Calu3 (cell line): ENCODE results near the gene PTPN12. TPM values are rescaled to one million over a fixed set of nuclear protein-coding genes. Genes with fewer than 3 reads are reported as not detected.

Experiments used
- BruUV-seq: library from RNA; stranded (reverse); fragments of 400-500 nt; replicated peaks from 2 replicates; lab custom pipeline; 2021; lab: Mats Ljungman, UMichigan
- CTCF ChIA-PET: fragments of 300-600 bp; sonication (Branson Sonifier 250); formaldehyde crosslinking; loops from one replicate; lab custom pipeline; 2022; ENCODE audit warnings: antibody characterized with exemption; lab: Charles Lee
- DNase-seq: peaks from one replicate; pipeline ENCODE4 v3.0.0; 2022
- H3K27ac Mint-ChIP-seq: one replicate; pipeline ENCODE4 v1.8.0; 2022; ENCODE audit warnings: mixed read lengths; ENCODE audit not compliant: unreplicated experiment
- H3K27me3 Mint-ChIP-seq: one replicate; pipeline ENCODE4 v1.8.0; 2022; ENCODE audit warnings: mixed read lengths; ENCODE audit not compliant: unreplicated experiment
- H3K36me3 Mint-ChIP-seq: one replicate; pipeline ENCODE4 v1.8.0; 2022; ENCODE audit warnings: mild to moderate bottlenecking, moderate library complexity, mixed read lengths; ENCODE audit not compliant: insufficient read depth, unreplicated experiment
- H3K4me1 Mint-ChIP-seq: one replicate; pipeline ENCODE4 v1.8.0; 2022; ENCODE audit warnings: mild to moderate bottlenecking, low read depth, mixed read lengths; ENCODE audit not compliant: unreplicated experiment
- H3K4me3 Mint-ChIP-seq: one replicate; pipeline ENCODE4 v1.8.0; 2022; ENCODE audit warnings: mild to moderate bottlenecking, low read depth, moderate library complexity, mixed read lengths; ENCODE audit not compliant: unreplicated experiment
- H3K9me3 Mint-ChIP-seq: one replicate; pipeline ENCODE4 v1.8.0; 2022; ENCODE audit warnings: low read depth, mixed read lengths; ENCODE audit not compliant: unreplicated experiment
- intact Hi-C: fragments of 100-400 bp; cut with micrococcal nuclease; formaldehyde crosslinking; loops from one replicate; pipeline ENCODE4 v1.10.0; 2022; ENCODE audit not compliant: unreplicated experiment
- total RNA-seq: library from RNA; stranded (reverse); gene quantifications from 2 replicates; pipeline ENCODE4 v1.2.3, GENCODE V29; 2022
- TF ChIP-seq, protein P1 (sequence below): fragments of 200-600 bp; IDR thresholded peaks from one replicate; pipeline ENCODE4 v1.8.0; 2022; ENCODE audit warnings: antibody characterized with exemption; ENCODE audit not compliant: unreplicated experiment

The PTPN12 gene
- total RNA-seq, 1 experiment from 2014 or later, result 61.2 TPM

DNA sequence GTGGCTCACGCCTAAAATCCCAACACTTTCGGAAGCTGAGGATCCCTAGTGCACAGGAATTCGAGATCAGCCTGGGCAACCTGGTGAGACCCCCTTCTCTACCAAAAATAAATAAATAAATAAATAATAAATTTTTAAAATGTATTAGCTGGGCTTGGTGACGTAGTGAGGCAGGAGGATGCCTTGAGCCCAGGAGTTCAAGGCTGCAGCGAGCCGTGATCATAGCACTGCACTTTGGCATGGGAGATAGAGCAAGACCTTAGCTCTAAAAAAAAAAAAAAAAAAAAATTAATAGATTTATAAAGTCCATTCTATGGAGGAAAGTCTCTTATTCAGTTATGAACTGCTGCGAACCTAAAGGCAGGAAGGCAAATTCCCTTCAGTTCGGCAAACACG lies 1.1 kb upstream of the PTPN12 start:
- CTCF ChIA-PET, result interaction anchor here (0.6 kb wide), 2 partner anchors 110 to 236 kb away, joined by 3 read pairs; no protein-coding TSS in a partner anchor
- H3K4me1 Mint-ChIP-seq, result peaks cover 9% of the 10 kb centered on the region
- BruUV-seq, result no TSS peak
- intact Hi-C loops, result loop anchor here (5.0 kb wide), 1 partner anchor 54 kb away; no protein-coding TSS in a partner anchor
- DNase-seq, result no peak
- peaks cover 41% of the 10 kb centered on the region for H3K36me3 Mint-ChIP-seq
- TF ChIP-seq, protein P1, sequence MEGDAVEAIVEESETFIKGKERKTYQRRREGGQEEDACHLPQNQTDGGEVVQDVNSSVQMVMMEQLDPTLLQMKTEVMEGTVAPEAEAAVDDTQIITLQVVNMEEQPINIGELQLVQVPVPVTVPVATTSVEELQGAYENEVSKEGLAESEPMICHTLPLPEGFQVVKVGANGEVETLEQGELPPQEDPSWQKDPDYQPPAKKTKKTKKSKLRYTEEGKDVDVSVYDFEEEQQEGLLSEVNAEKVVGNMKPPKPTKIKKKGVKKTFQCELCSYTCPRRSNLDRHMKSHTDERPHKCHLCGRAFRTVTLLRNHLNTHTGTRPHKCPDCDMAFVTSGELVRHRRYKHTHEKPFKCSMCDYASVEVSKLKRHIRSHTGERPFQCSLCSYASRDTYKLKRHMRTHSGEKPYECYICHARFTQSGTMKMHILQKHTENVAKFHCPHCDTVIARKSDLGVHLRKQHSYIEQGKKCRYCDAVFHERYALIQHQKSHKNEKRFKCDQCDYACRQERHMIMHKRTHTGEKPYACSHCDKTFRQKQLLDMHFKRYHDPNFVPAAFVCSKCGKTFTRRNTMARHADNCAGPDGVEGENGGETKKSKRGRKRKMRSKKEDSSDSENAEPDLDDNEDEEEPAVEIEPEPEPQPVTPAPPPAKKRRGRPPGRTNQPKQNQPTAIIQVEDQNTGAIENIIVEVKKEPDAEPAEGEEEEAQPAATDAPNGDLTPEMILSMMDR, result no peak
- peak overlapping the region; percentile 86 for H3K4me3 Mint-ChIP-seq
- H3K27ac Mint-ChIP-seq, result peak overlapping the region; percentile 19
- no peaks in the 10 kb centered on the region for H3K27me3 Mint-ChIP-seq
- no peaks in the 10 kb centered on the region for H3K9me3 Mint-ChIP-seq

DNA sequence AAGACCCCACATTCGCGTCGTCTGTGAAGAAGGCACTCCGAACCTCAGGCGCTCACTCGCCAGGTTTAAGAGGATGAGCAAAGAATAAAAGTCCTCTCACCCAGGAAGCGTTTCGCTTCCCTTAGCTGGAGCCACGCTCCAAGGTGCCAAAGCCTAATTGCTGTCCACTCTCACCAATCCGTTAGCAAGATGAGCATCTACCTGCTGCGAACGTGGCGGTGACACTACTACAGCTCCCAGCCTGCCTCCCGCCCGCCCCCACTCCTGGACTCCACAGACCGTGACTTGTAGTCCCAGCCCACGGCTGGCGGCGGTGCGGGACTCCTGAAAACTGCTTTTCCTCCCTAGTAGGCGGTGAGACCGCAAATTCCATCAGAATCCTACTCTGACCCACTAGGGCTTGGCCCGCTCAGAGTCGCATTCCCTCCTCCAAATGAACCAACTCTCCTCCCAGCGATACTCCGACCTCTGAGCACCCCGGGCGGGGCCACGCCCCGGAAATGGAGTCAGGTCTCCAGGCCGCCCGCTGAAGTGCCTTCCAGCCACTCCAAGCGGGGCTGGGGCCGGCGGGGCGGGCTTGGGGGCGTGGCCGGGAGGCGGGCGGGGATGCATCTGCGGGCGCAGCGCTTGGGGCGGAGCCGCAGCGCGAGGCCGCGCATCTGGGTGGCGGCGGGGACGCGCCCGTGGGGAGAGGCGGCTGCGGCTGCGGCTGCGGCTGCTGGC lies 521 bp upstream of the PTPN12 start:
- Mint-ChIP-seq H3K27me3 (no peaks in the 10 kb centered on the region), H3K27ac (peak overlapping the region; percentile 67), H3K9me3 (no peaks in the 10 kb centered on the region), H3K4me1 (peaks cover 10% of the 10 kb centered on the region), H3K36me3 (peaks cover 41% of the 10 kb centered on the region), H3K4me3 (peak overlapping the region; percentile 86)
- BruUV-seq, result TSS peak; percentile 89
- peak; percentile 95 for DNase-seq
- CTCF ChIA-PET, result no interaction called here
- TF ChIP-seq, protein P1, result no peak
- intact Hi-C loops, result loop anchor here (5.0 kb wide), 1 partner anchor 54 kb away; no protein-coding TSS in a partner anchor

DNA sequence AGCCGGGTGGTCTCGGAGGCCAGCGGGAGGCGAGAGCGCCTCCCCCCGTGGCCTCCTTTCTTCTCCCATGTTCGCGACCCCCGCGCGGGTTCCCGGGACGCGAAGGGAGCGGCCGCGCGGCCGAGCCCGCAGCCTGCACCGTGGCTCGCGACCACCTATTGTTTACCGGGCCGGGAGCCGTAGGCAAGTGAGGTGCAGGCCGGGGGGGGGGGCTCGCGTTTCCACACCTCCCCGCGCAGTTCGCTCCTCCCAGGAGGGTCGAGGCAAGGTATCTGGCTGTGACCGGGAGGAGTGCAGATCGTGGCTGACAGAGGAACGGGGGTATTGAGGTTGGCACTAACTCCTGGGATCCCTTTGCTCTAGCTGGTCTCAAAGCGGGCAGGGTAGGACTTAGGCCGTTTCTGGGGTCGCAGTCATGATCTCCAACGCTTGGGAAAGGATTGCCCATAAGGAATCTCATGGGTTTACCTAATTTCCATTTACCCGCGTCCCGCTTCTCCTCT lies 734 bp downstream of the PTPN12 start:
- peak; percentile 24 for DNase-seq
- H3K36me3 Mint-ChIP-seq, result peaks cover 43% of the 10 kb centered on the region
- CTCF ChIA-PET, result no interaction called here
- H3K4me1 Mint-ChIP-seq, result peaks cover 22% of the 10 kb centered on the region
- H3K9me3 Mint-ChIP-seq, result no peaks in the 10 kb centered on the region
- peak overlapping the region; percentile 86 for H3K4me3 Mint-ChIP-seq
- no peaks in the 10 kb centered on the region for H3K27me3 Mint-ChIP-seq
- H3K27ac Mint-ChIP-seq, result peak overlapping the region; percentile 95
- intact Hi-C loops, result loop anchor here (5.0 kb wide), 1 partner anchor 56 kb away; no protein-coding TSS in a partner anchor
- no TSS peak for BruUV-seq
- TF ChIP-seq, protein P1, result no peak

DNA sequence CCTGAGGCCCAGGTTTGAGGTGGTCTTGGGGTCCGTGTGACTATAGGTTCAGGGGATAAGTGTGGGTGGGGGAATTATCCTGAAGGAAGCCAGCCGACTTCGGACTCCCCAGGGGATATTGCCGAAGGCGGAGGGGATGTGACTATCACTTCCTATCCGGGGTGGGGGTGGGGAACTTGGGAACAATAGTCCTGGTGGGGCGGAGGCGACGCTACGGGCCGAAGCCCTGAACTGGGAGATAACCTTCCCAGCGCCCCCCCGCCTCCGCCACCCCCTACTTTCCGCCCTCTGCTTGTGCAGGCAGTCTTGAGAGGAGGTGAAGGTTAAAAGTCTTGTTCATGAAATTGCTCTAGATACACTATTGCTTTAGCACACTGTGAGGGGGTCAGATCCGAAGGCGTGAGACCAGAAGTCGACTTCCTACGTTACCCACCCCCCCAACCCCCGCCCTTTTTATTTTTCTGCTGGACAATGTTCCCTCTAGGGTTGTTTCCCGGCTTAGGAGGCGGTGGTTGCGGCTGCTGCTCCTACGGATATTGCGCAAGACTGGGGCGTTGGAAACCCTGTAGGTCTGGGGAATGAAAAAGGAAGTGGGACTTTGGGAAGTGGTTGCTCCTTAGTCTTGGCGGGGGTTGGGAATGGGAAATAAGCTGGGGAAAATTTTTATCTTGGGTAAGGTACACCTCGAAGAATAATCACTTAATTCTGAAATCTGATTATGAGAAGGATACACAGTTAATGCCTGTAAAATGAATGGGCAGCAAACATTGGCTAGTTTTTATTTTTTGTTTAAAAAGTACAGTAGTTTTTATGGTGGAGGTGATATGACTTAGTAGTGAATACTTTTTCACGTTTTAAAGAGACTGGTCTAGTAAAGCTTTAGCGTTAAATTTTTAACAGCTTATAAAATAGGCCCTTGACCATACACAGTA lies 1.5 kb downstream of the PTPN12 start:
- CTCF ChIA-PET, result interaction anchor here (0.7 kb wide), 1 partner anchor 88 kb away, joined by 5 read pairs; no protein-coding TSS in a partner anchor
- Mint-ChIP-seq H3K4me3 (peak overlapping the region; percentile 86), H3K27me3 (no peaks in the 10 kb centered on the region), H3K9me3 (no peaks in the 10 kb centered on the region), H3K4me1 (peaks cover 30% of the 10 kb centered on the region), H3K27ac (peak overlapping the region; percentile 95), H3K36me3 (peaks cover 47% of the 10 kb centered on the region)
- intact Hi-C loops, result loop anchor here (5.0 kb wide), 1 partner anchor 56 kb away; no protein-coding TSS in a partner anchor
- BruUV-seq, result TSS peak; percentile 30
- DNase-seq, result peak; percentile 71
- TF ChIP-seq, protein P1, result no peak
